HG03565 (cell line): ENCODE data around the gene XPNPEP1.
A peak's percentile ranks its signal among the peaks of the same experiment; 100 is the strongest.

ENCODE experiments used
- ATAC-seq: cut with Tn5 transposase; IDR thresholded peaks from one replicate; pipeline ENCODE4 v1.9.1; 2021; ENCODE audit warnings: mild to moderate bottlenecking, moderate library complexity; ENCODE audit not compliant: unreplicated experiment

XPNPEP1 gene

GRCh38 chr10:109922976-109923921 is at the start of gene XPNPEP1:
TSS of gene XPNPEP1 (minus strand) at chr10:109923511. CDS start at chr10:109923433, 78 bp downstream.
- peak; percentile 91 for ATAC-seq

- no peak for ATAC-seq
These were observed 49.2 kb upstream of the XPNPEP1 start for GRCh38 chr10:109972372-109973001.

DNA sequence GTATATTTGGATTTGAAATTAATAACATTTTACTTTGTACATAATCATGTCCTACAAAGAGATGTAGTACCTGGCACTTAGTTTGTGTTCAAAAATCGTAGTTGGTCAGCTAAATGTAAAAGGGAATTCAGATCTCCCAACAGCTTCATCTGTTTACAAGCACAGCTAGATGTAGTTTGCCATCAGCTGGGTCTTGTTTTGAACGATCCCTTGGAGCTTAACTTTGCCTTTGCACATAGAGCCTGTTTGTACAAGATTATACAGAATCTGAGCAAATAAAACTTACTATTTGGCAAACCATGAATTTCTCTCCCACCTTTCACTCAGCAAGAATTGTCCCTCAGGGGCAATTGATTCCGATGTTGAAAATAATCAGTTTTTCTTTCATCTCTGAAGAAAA is 48.3 kb upstream of the XPNPEP1 start:
- no peak for ATAC-seq

DNA sequence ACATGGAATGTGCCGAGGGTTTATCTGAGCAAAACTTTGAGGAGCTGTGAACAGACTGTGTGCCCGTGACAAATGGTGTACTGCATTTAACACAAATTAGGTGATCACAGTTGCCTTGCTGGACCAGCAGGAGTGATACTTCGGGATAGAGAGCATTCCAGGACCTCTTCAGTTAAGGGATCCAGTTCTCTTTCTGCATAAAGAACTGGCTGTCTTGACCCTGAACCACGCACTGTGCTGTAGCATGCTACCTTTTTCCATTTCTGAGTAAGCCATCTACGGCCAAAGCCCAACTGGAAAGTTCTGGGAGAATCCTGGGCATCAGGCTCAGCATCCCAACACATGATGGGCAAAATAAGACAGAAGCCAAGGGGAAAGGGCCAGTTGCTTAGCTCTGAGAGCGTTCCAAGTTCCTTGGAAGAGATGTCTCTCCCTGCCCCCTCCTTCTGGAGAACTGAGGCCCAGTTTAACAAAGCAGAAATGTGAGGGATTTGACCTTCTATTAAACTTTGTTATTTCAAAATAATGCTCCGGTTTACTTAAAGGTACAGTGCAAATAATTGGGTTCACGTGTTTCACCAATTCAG is 46.5 kb upstream of the XPNPEP1 start:
- ATAC-seq = no peak

DNA sequence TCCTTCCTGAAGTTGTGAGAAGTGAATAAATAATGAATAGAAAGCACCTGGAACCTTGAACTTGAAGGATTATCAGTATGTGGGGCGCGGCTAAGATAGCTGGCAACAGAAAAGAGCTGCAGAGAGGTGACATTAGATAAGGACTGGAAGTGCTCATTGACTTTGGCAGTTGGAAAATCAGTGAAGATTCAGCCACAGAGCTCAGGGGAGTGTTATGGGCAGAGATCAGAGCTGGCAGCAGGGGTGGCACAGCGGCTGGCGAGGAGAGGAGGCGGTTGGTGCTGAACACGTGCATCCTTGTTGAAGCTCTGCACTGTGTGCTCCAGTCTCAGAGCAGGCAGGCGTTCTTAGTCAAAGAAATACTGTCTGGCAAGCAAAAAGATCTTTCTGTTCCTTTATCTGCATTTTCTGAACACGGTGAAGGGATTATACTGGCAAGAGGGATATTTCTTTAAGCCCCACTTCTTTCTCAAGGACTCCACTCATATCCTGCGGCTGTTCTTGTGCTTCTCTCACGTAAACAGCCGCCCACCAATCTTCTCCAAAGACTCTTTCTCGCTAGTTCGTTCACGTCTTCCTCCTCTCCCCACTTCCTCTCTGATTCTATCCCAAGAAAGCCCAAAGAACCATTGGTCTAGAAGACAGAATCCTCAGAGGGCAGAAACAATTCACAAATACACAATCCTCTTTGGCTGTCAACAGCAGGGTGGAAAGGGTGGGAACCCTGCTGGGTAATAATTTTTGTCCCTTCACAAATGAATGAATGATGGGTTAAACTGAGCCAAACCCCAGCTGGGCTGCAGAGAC is 45.8 kb upstream of the XPNPEP1 start:
- no peak for ATAC-seq

DNA sequence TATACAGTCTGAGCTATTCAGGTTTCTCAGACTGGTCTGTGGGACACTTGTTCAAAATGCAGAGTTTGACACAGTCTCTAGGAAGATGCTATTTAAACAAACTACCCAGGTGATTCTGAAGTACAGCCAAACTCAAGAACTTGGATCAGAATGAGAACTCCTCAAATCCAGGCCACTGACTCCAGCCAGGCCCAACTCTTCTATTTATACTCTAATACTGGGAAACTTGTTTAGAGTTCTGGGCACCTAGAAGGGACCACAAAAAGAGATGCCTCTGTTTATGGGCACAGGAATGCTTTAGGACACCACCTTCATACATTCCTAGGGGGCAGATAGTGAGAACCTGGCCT is 44.4 kb upstream of the XPNPEP1 start:
- no peak for ATAC-seq

DNA sequence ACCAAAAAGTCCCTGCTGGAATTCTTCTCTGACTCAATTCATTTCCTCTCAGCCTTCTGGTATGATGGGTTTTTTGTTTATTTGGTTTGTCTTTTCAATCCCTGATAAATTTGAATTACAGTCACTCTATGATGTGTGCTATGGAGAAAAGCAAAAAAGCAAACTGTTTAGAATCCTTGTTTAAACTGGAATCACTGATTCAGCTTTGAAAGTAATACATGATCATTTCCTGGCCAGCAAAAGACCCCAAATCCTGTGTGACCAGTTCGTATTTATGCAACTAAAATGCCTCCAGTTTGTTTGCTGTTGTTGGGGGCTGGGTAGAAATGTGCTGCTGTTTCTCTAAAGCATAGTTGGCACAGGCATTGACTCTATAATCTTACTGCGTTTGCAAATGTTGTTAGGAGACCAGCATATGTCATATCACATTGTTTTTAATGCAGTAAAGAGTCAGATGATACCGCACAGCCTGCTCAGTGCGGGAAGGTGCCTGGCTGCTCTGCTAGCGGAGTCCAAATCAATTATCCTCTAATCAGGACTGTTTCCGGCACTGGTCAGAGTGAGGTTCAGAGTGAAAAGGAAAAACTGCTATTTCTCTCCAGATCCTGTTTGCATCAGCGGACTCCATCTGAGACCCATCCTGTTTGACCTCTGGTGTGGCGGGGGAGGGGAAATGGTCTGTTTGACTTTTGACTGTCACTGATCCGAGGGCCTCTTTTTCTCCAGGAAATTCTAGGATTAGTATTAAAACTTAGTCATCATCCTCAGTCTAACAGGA is 43.8 kb upstream of the XPNPEP1 start:
- no peak for ATAC-seq

- no peak for ATAC-seq
These were observed 41.0 kb upstream of the XPNPEP1 start for GRCh38 chr10:109964318-109964717.

DNA sequence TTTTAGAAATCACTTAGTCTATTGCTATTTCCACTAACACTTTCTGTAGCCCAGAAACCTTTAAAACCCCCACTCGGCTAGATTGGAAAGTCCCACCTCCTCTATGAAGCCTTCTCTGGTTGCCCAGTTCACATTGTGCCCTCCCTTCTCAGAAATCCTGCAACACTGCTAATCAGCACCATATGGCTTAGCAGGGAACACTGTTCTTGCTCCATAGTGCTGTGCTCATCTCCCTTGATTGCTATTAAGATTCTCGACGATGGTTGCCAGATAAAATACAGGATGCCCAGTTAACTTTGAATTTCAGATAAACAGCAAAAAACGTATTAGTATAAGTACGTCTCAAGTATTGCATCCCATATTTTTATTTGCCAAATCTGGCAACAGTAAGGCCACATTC is 40.1 kb upstream of the XPNPEP1 start:
- no peak for ATAC-seq

GRCh38 chr10:109962247-109962646 is 38.9 kb upstream of the XPNPEP1 start:
- no peak for ATAC-seq

GRCh38 chr10:109961174-109962001 is 38.1 kb upstream of the XPNPEP1 start:
- ATAC-seq = no peak

- no peak for ATAC-seq
These were observed 37.4 kb upstream of the XPNPEP1 start for GRCh38 chr10:109960682-109961081.

- ATAC-seq = no peak
These were observed 36.2 kb upstream of the XPNPEP1 start for GRCh38 chr10:109959259-109960145.

DNA sequence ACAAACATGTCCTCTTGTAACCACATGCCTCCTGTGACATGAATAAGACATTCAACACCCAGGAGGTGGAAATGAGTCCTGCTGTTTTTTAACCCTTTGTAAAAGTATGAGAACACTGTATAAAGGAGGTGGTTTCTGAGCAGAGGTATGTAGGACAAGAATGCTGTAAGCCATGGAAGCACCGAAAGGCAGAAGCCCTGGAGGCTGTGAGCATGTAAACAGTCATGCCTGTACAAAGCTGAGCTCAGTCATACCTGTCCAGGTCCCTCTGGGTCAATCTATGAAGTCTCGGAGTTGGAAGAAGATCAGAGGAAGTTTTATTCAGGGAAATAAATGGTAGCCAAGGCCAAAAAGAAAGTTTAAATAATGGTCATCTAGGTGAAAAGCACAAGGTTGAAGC is 34.7 kb upstream of the XPNPEP1 start:
- ATAC-seq = no peak

DNA sequence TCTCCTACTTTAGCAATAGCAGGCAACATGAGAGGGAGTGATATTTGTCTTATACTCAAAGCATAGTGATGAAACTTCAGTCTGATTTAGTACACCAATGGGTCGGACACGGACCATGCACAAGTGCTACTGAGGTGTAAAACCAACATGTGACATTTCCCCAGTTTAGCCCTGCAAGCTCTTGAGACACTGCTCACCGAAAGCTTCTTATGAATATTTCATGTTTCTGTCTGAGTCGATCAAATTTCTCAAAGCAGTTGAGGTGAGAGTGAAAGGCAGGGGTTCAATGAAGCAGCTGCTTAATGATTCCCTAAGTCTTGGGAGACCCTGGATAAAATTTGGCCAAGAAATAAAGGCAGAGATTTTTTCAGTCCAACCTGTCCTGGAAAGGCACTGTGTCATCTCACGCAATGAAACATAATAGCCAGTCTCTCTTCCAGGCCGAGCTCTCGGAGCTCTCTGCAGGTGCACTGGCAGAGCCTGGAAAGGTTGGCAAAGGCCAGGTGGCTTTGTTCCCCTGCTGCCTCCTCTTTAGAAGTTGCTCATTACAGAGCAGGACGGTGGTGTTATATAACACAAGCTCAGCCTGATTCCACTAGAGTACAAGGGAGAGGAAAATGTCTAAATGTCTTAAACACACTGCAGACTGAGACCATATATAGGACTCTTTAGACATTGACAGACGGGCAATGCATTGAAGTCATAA is 33.9 kb upstream of the XPNPEP1 start:
- peak; percentile 96 for ATAC-seq

- peak; percentile 53 for ATAC-seq
These were observed 33.3 kb upstream of the XPNPEP1 start for GRCh38 chr10:109956454-109957091.

DNA sequence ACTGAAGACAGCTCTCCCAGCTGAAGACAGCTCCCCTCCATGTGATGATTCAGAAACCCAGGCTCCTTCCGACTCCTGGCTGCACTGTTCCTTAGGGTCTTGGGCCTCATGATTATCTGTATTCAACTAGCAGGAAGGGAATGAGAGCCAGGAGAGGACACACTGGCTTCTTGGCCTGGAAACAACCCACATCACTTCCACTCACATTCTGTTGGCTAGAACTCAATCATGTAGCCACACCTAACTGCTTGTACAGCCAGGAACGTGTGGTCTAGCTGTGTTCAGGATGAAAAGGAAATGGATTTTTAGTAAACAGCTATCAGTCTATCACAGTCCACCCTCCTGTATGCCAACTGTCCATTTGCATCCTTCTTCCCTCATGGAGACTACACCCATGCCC is 30.5 kb upstream of the XPNPEP1 start:
- no peak for ATAC-seq
